HG02884 (cell line): ENCODE results near the gene TMEM200A.

Source experiments
- ATAC-seq: cut with Tn5 transposase; IDR thresholded peaks from one replicate; pipeline ENCODE4 v1.9.1; 2021; ENCODE audit warnings: mild to moderate bottlenecking, moderate library complexity; ENCODE audit not compliant: unreplicated experiment

The TMEM200A gene

GRCh38 chr6:130377371-130377770 lies 11.6 kb downstream of the TMEM200A start:
- no peak for ATAC-seq

GRCh38 chr6:130377915-130378314 lies 12.1 kb downstream of the TMEM200A start:
- ATAC-seq = no peak

GRCh38 chr6:130379223-130379622 lies 13.4 kb downstream of the TMEM200A start:
- ATAC-seq = no peak

GRCh38 chr6:130381012-130381411 lies 15.2 kb downstream of the TMEM200A start:
- no peak for ATAC-seq

GRCh38 chr6:130381459-130382380 lies 15.9 kb downstream of the TMEM200A start:
- no peak for ATAC-seq

GRCh38 chr6:130382872-130383490 lies 17.2 kb downstream of the TMEM200A start:
- ATAC-seq = no peak

- ATAC-seq = no peak
Observed at GRCh38 chr6:130385064-130385695, 19.4 kb downstream of the TMEM200A start.

GRCh38 chr6:130389142-130389541 lies 23.3 kb downstream of the TMEM200A start:
- no peak for ATAC-seq

GRCh38 chr6:130390890-130391289 lies 25.1 kb downstream of the TMEM200A start:
- no peak for ATAC-seq

- no peak for ATAC-seq
Observed at GRCh38 chr6:130393306-130393705, 27.5 kb downstream of the TMEM200A start.

- ATAC-seq = no peak
Observed at GRCh38 chr6:130394246-130394645, 28.4 kb downstream of the TMEM200A start.

GRCh38 chr6:130395164-130395563 lies 29.3 kb downstream of the TMEM200A start:
- ATAC-seq = no peak

- ATAC-seq = no peak
Observed at GRCh38 chr6:130396722-130397121, 30.9 kb downstream of the TMEM200A start.

GRCh38 chr6:130405549-130405948 lies 39.7 kb downstream of the TMEM200A start:
- ATAC-seq = no peak

- ATAC-seq = no peak
Observed at GRCh38 chr6:130407032-130407431, 41.2 kb downstream of the TMEM200A start.

GRCh38 chr6:130409418-130410100 lies 43.7 kb downstream of the TMEM200A start:
- ATAC-seq = no peak

GRCh38 chr6:130411481-130411880 lies 45.7 kb downstream of the TMEM200A start:
- no peak for ATAC-seq

GRCh38 chr6:130412556-130413290 lies 46.9 kb downstream of the TMEM200A start:
- no peak for ATAC-seq

- ATAC-seq = no peak
Observed at GRCh38 chr6:130417951-130418350, 52.1 kb downstream of the TMEM200A start.

GRCh38 chr6:130420911-130421310 lies 55.1 kb downstream of the TMEM200A start:
- ATAC-seq = no peak
